A549 (cell line): Measurements from ENCODE around the gene HGS. TPM values are rescaled to one million over a fixed set of nuclear protein-coding genes. Genes with fewer than 3 reads are reported as not detected.

Experiments used
- CBX2 ChIP-seq: fragments of 200-600 bp; sonication (generic); IDR thresholded peaks from 2 replicates; pipeline ENCODE4 v1.6.1; 2016; ENCODE audit warnings: low read depth, mild to moderate bottlenecking, borderline replicate concordance
- CEBPB ChIP-seq, 2 experiments: fragments of >200 bp in 1 of 2; sonication (Bioruptor Twin) in 1 of 2; formaldehyde crosslinking in 1 of 2; IDR thresholded peaks; 2 replicates each; pipeline ENCODE4 v1.6.1; 2012 to 2016
- EHF ChIP-seq: fragments of 250-450 bp; sonication (Bioruptor Pico); IDR thresholded peaks from 2 replicates; pipeline ENCODE4 v1.5.0; 2020; ENCODE audit warnings: mild to moderate bottlenecking
- EHMT2 ChIP-seq: fragments of 200-600 bp; sonication (generic); IDR thresholded peaks from 2 replicates; pipeline ENCODE4 v1.6.1; 2016; ENCODE audit warnings: antibody characterized with exemption, low read depth, mild to moderate bottlenecking, moderate library complexity
- EP300 ChIP-seq, 2 experiments: fragments of >200 bp; sonication (Bioruptor Twin); formaldehyde crosslinking; IDR thresholded peaks; 2 replicates in 1 of 2; 3 replicates in 1 of 2; pipeline ENCODE4 v1.6.1; 2016 to 2017
- ESRRA ChIP-seq: fragments of 150-350 bp; IDR thresholded peaks from 2 replicates; pipeline ENCODE4 v1.6.1; 2014; ENCODE audit warnings: mild to moderate bottlenecking, low read length, borderline replicate concordance
- FOSL2 ChIP-seq, 2 experiments: fragments of 450-650 bp in 1 of 2; fragments of >200 bp in 1 of 2; sonication (Bioruptor Twin) in 1 of 2; formaldehyde crosslinking; IDR thresholded peaks; 2 replicates each; pipeline versions ENCODE4 v1.5.0 to v1.6.1; 2016 to 2020; ENCODE audit warnings: mild to moderate bottlenecking in 1 of 2, moderate library complexity in 1 of 2
- GATA3 ChIP-seq: IDR thresholded peaks from 2 replicates; pipeline ENCODE4 v1.6.1; 2012; ENCODE audit warnings: borderline replicate concordance
- HDAC2 ChIP-seq: fragments of 200-600 bp; sonication (generic); IDR thresholded peaks from 2 replicates; pipeline ENCODE4 v1.6.1; 2016
- HOXA7 ChIP-seq: fragments of 250-450 bp; sonication (Bioruptor Pico); IDR thresholded peaks from 2 replicates; pipeline ENCODE4 v1.5.0; 2020; ENCODE audit warnings: mild to moderate bottlenecking, moderate library complexity
- HOXB13 ChIP-seq: fragments of 250-450 bp; sonication (Bioruptor Pico); IDR thresholded peaks from 2 replicates; pipeline ENCODE4 v1.5.0; 2020; ENCODE audit warnings: low read depth, mild to moderate bottlenecking, moderate library complexity
- JUN ChIP-seq, 2 experiments: fragments of >200 bp; sonication (Bioruptor Twin); formaldehyde crosslinking; IDR thresholded peaks; 2 replicates in 1 of 2; 3 replicates in 1 of 2; pipeline ENCODE4 v1.6.1; 2016 to 2017
- JUNB ChIP-seq: fragments of >200 bp; sonication (Bioruptor Twin); formaldehyde crosslinking; IDR thresholded peaks from 2 replicates; pipeline ENCODE4 v1.6.1; 2016
- MAFK ChIP-seq: fragments of 450-650 bp; IDR thresholded peaks from 2 replicates; pipeline ENCODE4 v1.6.1; 2014; ENCODE audit not compliant: partially characterized antibody
- MYC ChIP-seq: IDR thresholded peaks from 2 replicates; pipeline ENCODE4 v1.6.1; 2012; ENCODE audit warnings: mild to moderate bottlenecking, inconsistent platforms, low read length, improper control_type of control experiment, borderline replicate concordance
- NR3C1 ChIP-seq: fragments of >200 bp; sonication (Bioruptor Twin); formaldehyde crosslinking; IDR thresholded peaks from 3 replicates; pipeline ENCODE4 v1.6.1; 2017
- PHF8 ChIP-seq: fragments of 200-600 bp; sonication (generic); IDR thresholded peaks from 2 replicates; pipeline ENCODE4 v1.6.1; 2016; ENCODE audit warnings: low read depth, mild to moderate bottlenecking, antibody characterized with exemption, moderate library complexity, borderline replicate concordance
- POLR2AphosphoS2 ChIP-seq: conservative IDR thresholded peaks from 2 replicates; pipeline ENCODE4 v1.6.1; 2012; ENCODE audit warnings: low read length, improper control_type of control experiment, inconsistent platforms
- RAD21 ChIP-seq, 2 experiments: fragments of >200 bp in 1 of 2; sonication (Bioruptor Twin) in 1 of 2; formaldehyde crosslinking in 1 of 2; IDR thresholded peaks in 1 of 2; conservative IDR thresholded peaks in 1 of 2; 2 replicates in 1 of 2; 3 replicates in 1 of 2; pipeline ENCODE4 v1.6.1; 2012 to 2018; ENCODE audit warnings: inconsistent platforms in 1 of 2
- RCOR1 ChIP-seq: fragments of 150-350 bp; IDR thresholded peaks from 2 replicates; pipeline ENCODE4 v1.6.1; 2014; ENCODE audit warnings: antibody characterized with exemption, low read length, low read depth
- RFX5 ChIP-seq: fragments of 450-650 bp; IDR thresholded peaks from 2 replicates; pipeline ENCODE4 v1.7.1; 2014; ENCODE audit warnings: antibody characterized with exemption, mild to moderate bottlenecking, moderate library complexity
- RNF2 ChIP-seq: fragments of 200-600 bp; sonication (generic); IDR thresholded peaks from 2 replicates; pipeline ENCODE4 v1.6.1; 2016; ENCODE audit warnings: low read depth, mild to moderate bottlenecking, antibody characterized with exemption, moderate library complexity, borderline replicate concordance
- SMC3 ChIP-seq: fragments of >200 bp; sonication (Bioruptor Twin); formaldehyde crosslinking; IDR thresholded peaks from 3 replicates; pipeline ENCODE4 v1.6.1; 2018; ENCODE audit warnings: inconsistent platforms
- ZC3H11A ChIP-seq: fragments of 450-650 bp; IDR thresholded peaks from 2 replicates; pipeline ENCODE4 v1.6.1; 2014; ENCODE audit warnings: antibody characterized with exemption, mild to moderate bottlenecking
- ZFP36 ChIP-seq: fragments of 450-650 bp; IDR thresholded peaks from 2 replicates; pipeline ENCODE4 v1.6.1; 2014; ENCODE audit warnings: borderline replicate concordance; ENCODE audit not compliant: partially characterized antibody
- polyA plus RNA-seq, 4 experiments: library from polyadenylated mRNA; depleted of rRNA in 3 of 4; stranded (reverse); fragments of >200 nt; fragmentation: RNase III in 1 of 4; extraction: RNeasy Plus Mini Kit Qiagen cat#74134 plus additional on column Dnase treatment in 1 of 4; gene quantifications; 2 replicates in 3 of 4; 3 replicates in 1 of 4; pipeline ENCODE4 v1.2.3, GENCODE V29; 2011 to 2017
- TF ChIP-seq, protein P1 (sequence below): fragments of >200 bp; sonication (Bioruptor Twin); formaldehyde crosslinking; IDR thresholded peaks from 3 replicates; pipeline ENCODE4 v1.6.1; 2016
- TF ChIP-seq, protein P2 (sequence below): fragments of 150-350 bp; IDR thresholded peaks from 2 replicates; pipeline ENCODE4 v1.6.1; 2014; ENCODE audit warnings: low read depth, mild to moderate bottlenecking, low read length
- TF ChIP-seq, protein P3 (sequence below): fragments of 250-450 bp; sonication (Bioruptor Pico); IDR thresholded peaks from 2 replicates; pipeline ENCODE4 v1.5.0; 2021; ENCODE audit warnings: mild to moderate bottlenecking, moderate library complexity, borderline replicate concordance
- TF ChIP-seq, protein P4 (sequence below): IDR thresholded peaks from 2 replicates; pipeline ENCODE4 v1.6.1; 2012
- TF ChIP-seq, protein P5 (sequence below): fragments of 200-600 bp; sonication (generic); IDR thresholded peaks from 2 replicates; pipeline ENCODE4 v1.6.1; 2016; ENCODE audit warnings: antibody characterized with exemption, mild to moderate bottlenecking, moderate library complexity
- TF ChIP-seq, protein P6 (sequence below): fragments of >200 bp; sonication (Bioruptor Twin); formaldehyde crosslinking; IDR thresholded peaks from 3 replicates; pipeline ENCODE4 v1.5.1; 2016

HGS gene
- polyA plus RNA-seq, 2 of the 4 experiments (the other 2 are of a cell fraction) = 85.9 to 130 TPM

DNA sequence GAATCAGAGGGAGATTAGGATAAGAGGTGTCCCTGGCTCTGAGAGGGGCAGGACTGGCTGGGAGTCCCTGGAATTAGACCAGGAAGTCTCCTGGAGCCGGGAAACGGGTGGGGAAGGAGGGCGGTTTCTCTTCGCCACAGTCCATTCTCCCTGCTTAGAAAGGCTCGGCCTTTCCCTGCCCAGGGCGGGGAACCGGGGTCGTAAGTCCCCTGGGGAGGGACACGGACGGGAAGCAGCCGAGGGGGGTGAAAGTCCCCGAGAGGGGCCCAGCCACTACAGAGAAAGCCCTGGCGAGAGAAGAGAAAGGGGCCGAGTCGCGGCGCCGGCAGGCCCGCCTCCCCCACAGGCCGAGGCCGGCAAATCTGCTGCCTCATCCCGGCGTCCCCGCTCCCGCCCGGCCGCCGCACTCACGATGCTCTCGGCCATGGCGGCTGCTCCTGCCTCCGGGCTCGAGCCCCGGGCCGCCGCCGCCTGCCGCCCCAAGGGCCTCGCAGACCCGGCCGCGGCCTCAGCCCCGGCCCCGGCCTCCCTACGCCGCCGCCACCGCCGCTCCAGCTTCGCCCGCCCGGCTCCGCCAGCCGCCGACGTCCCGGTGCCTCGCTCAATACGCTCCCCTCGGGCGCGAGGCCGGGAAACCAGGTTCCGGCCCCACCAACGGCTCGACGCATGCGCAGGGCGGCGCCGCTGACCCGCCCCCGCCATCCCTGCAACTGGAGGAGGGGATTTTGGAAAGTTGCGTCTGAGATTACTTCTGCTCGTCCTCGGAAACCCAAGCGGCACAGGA, 47.1 kb upstream of the HGS start, which contains the start of the genes NPLOC4 and TSPAN10 (continued):
- TF ChIP-seq, protein P1, sequence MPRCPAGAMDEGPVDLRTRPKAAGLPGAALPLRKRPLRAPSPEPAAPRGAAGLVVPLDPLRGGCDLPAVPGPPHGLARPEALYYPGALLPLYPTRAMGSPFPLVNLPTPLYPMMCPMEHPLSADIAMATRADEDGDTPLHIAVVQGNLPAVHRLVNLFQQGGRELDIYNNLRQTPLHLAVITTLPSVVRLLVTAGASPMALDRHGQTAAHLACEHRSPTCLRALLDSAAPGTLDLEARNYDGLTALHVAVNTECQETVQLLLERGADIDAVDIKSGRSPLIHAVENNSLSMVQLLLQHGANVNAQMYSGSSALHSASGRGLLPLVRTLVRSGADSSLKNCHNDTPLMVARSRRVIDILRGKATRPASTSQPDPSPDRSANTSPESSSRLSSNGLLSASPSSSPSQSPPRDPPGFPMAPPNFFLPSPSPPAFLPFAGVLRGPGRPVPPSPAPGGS = peak; percentile 96
- TF ChIP-seq, protein P2, sequence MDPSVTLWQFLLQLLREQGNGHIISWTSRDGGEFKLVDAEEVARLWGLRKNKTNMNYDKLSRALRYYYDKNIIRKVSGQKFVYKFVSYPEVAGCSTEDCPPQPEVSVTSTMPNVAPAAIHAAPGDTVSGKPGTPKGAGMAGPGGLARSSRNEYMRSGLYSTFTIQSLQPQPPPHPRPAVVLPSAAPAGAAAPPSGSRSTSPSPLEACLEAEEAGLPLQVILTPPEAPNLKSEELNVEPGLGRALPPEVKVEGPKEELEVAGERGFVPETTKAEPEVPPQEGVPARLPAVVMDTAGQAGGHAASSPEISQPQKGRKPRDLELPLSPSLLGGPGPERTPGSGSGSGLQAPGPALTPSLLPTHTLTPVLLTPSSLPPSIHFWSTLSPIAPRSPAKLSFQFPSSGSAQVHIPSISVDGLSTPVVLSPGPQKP = no peak
- TF ChIP-seq FOSL2 (IDR thresholded peaks at IDR 0.05) = no peak
- TF ChIP-seq FOSL2 (CRISPR knock-in tag; IDR thresholded peaks at IDR 0.05) = peak; percentile 45; the same call in 1 of the 2 replicates
- no peak for TF ChIP-seq RCOR1
- TF ChIP-seq RAD21 (conservative IDR thresholded peaks at IDR 0.05 in 1 of 2, IDR thresholded peaks at IDR 0.05 in 1 of 2) = no peak; a peak in 2 of 5 replicates
- TF ChIP-seq, protein P3, sequence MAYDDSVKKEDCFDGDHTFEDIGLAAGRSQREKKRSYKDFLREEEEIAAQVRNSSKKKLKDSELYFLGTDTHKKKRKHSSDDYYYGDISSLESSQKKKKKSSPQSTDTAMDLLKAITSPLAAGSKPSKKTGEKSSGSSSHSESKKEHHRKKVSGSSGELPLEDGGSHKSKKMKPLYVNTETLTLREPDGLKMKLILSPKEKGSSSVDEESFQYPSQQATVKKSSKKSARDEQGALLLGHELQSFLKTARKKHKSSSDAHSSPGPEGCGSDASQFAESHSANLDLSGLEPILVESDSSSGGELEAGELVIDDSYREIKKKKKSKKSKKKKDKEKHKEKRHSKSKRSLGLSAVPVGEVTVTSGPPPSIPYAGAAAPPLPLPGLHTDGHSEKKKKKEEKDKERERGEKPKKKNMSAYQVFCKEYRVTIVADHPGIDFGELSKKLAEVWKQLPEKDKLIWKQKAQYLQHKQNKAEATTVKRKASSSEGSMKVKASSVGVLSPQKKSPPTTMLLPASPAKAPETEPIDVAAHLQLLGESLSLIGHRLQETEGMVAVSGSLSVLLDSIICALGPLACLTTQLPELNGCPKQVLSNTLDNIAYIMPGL = no peak; the same call in 1 of the 2 replicates
- no peak for TF ChIP-seq HOXB13
- TF ChIP-seq, protein P4, sequence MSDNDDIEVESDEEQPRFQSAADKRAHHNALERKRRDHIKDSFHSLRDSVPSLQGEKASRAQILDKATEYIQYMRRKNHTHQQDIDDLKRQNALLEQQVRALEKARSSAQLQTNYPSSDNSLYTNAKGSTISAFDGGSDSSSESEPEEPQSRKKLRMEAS = peak; percentile 87
- TF ChIP-seq ZC3H11A = no peak
- TF ChIP-seq CEBPB (IDR thresholded peaks at IDR 0.05) = peak in 1 of 2 experiments; percentile 19; a peak in 1 of 4 replicates
- peak; percentile 92 to 99 for TF ChIP-seq JUN (IDR thresholded peaks at IDR 0.05)
- no peak for TF ChIP-seq JUNB
- no peak for TF ChIP-seq POLR2AphosphoS2
- TF ChIP-seq SMC3 = no peak; the same call in 2 of the 3 replicates
- no peak for TF ChIP-seq RNF2
- no peak for TF ChIP-seq HDAC2
- no peak for TF ChIP-seq ZFP36
- TF ChIP-seq EHF (CRISPR knock-in tag) = no peak; the same call in 1 of the 2 replicates
- TF ChIP-seq HOXA7 (CRISPR knock-in tag) = no peak
- no peak for TF ChIP-seq CBX2
- TF ChIP-seq PHF8 = peak; percentile 90
- TF ChIP-seq ESRRA = no peak
- no peak for TF ChIP-seq NR3C1
- TF ChIP-seq, protein P5, sequence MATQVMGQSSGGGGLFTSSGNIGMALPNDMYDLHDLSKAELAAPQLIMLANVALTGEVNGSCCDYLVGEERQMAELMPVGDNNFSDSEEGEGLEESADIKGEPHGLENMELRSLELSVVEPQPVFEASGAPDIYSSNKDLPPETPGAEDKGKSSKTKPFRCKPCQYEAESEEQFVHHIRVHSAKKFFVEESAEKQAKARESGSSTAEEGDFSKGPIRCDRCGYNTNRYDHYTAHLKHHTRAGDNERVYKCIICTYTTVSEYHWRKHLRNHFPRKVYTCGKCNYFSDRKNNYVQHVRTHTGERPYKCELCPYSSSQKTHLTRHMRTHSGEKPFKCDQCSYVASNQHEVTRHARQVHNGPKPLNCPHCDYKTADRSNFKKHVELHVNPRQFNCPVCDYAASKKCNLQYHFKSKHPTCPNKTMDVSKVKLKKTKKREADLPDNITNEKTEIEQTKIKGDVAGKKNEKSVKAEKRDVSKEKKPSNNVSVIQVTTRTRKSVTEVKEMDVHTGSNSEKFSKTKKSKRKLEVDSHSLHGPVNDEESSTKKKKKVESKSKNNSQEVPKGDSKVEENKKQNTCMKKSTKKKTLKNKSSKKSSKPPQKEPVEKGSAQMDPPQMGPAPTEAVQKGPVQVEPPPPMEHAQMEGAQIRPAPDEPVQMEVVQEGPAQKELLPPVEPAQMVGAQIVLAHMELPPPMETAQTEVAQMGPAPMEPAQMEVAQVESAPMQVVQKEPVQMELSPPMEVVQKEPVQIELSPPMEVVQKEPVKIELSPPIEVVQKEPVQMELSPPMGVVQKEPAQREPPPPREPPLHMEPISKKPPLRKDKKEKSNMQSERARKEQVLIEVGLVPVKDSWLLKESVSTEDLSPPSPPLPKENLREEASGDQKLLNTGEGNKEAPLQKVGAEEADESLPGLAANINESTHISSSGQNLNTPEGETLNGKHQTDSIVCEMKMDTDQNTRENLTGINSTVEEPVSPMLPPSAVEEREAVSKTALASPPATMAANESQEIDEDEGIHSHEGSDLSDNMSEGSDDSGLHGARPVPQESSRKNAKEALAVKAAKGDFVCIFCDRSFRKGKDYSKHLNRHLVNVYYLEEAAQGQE = no peak
- 0 out of 2 replicates have a peak, but pooled peaks have one; percentile 47 for TF ChIP-seq MYC
- TF ChIP-seq EHMT2 = no peak
- TF ChIP-seq GATA3 = peak; percentile 65; the same call in 1 of the 2 replicates
- TF ChIP-seq RFX5 = peak; percentile 52; the same call in 1 of the 2 replicates
- TF ChIP-seq EP300 (IDR thresholded peaks at IDR 0.05) = no peak; a peak in 1 of 5 replicates
- TF ChIP-seq MAFK = peak; percentile 79
- TF ChIP-seq, protein P6, sequence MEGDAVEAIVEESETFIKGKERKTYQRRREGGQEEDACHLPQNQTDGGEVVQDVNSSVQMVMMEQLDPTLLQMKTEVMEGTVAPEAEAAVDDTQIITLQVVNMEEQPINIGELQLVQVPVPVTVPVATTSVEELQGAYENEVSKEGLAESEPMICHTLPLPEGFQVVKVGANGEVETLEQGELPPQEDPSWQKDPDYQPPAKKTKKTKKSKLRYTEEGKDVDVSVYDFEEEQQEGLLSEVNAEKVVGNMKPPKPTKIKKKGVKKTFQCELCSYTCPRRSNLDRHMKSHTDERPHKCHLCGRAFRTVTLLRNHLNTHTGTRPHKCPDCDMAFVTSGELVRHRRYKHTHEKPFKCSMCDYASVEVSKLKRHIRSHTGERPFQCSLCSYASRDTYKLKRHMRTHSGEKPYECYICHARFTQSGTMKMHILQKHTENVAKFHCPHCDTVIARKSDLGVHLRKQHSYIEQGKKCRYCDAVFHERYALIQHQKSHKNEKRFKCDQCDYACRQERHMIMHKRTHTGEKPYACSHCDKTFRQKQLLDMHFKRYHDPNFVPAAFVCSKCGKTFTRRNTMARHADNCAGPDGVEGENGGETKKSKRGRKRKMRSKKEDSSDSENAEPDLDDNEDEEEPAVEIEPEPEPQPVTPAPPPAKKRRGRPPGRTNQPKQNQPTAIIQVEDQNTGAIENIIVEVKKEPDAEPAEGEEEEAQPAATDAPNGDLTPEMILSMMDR = no peak
